ENCODE measurements around the gene BRCA2. TPM values are rescaled to one million over a fixed set of nuclear protein-coding genes. Genes with fewer than 3 reads are reported as not detected.

The BRCA2 gene
- total RNA-seq, 4 donors from 2014 or later: 0.56 to 6.3 (median 0.82) TPM

- no peak overlapping the region for H3K27ac ChIP-seq
- DNase-seq: no peak
- H3K36me3 ChIP-seq: no peaks in the 10 kb centered on the region
- H3K27me3 ChIP-seq: no peaks in the 10 kb centered on the region
- TF ChIP-seq POLR2A (IDR thresholded peaks at IDR 0.05) (no peak), CTCF (IDR thresholded peaks at IDR 0.05) (no peak)
- H3K4me1 ChIP-seq: no peaks in the 10 kb centered on the region
- 92 to 95% methylated on average over 2 of the region's 2 CpGs for WGBS, 2 donors
- H3K4me3 ChIP-seq (replicated peaks in 1 of 3): no peak overlapping the region
- intact Hi-C loops (cut with DNase I): no loop called here
- H3K9me3 ChIP-seq: no peaks in the 10 kb centered on the region
Observed at GRCh38 chr13:32419862-32420261, 104.6 kb downstream of the BRCA2 start.

DNA sequence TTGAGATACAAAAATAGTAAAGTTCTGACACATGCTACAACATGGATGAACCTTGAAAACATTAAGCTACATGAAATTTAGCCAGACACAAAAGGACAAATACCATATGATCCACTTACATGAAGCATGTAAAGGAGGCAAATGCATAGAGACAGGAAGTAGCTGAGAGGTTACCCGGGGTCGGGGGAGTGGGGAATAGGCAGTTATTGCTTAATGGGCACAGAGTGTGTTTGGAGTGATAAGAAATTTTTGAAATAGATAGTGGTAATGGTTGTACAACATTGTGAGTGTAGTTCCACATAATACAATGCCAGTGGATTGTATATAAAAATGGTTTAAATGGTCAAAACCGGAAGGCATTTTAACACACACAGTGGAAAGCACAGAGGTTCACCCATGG lies 108.3 kb downstream of the BRCA2 start:
- no peaks in the 10 kb centered on the region for H3K27me3 ChIP-seq
- TF ChIP-seq CTCF (IDR thresholded peaks at IDR 0.05): no peak
- TF ChIP-seq POLR2A (IDR thresholded peaks at IDR 0.05): no peak
- H3K27ac ChIP-seq: no peak overlapping the region
- H3K4me1 ChIP-seq: peaks cover 0 to 11% of the 10 kb centered on the region in 2 donors
- no peak overlapping the region for H3K4me3 ChIP-seq (replicated peaks in 1 of 3)
- intact Hi-C loops (cut with DNase I): no loop called here
- 83 to 93% methylated on average over 3 of the region's 3 CpGs for WGBS, 2 donors
- DNase-seq: no peak
- H3K9me3 ChIP-seq: no peaks in the 10 kb centered on the region
- H3K36me3 ChIP-seq: no peaks in the 10 kb centered on the region

GRCh38 chr13:32425158-32425557 lies 109.8 kb downstream of the BRCA2 start:
- TF ChIP-seq POLR2A (IDR thresholded peaks at IDR 0.05): no peak
- TF ChIP-seq CTCF (IDR thresholded peaks at IDR 0.05): no peak
- Histone ChIP-seq H3K4me1 (peaks cover 0 to 18% of the 10 kb centered on the region in 2 donors), H3K27me3 (no peaks in the 10 kb centered on the region), H3K36me3 (no peaks in the 10 kb centered on the region), H3K4me3 (replicated peaks in 1 of 3) (no peak overlapping the region), H3K27ac (no peak overlapping the region), H3K9me3 (no peaks in the 10 kb centered on the region)
- intact Hi-C loops (cut with DNase I): no loop called here
- DNase-seq: no peak
- WGBS, 2 donors: 96% methylated on average over 7 of the region's 7 CpGs

GRCh38 chr13:32426191-32426989 lies 111.1 kb downstream of the BRCA2 start:
- no peak for TF ChIP-seq POLR2A (IDR thresholded peaks at IDR 0.05)
- TF ChIP-seq CTCF (IDR thresholded peaks at IDR 0.05): no peak
- Histone ChIP-seq H3K9me3 (no peaks in the 10 kb centered on the region), H3K27ac (peak overlapping the region; percentile 71 to 88 (median 88)), H3K4me1 (peaks cover 0 to 18% of the 10 kb centered on the region in 2 donors), H3K4me3 (replicated peaks in 1 of 3) (peak overlapping the region in 2 of 3 donors; percentile 86 to 92), H3K27me3 (no peaks in the 10 kb centered on the region), H3K36me3 (no peaks in the 10 kb centered on the region)
- WGBS, 2 donors: 58 to 64% methylated on average over 19 of the region's 19 CpGs
- intact Hi-C loops (cut with DNase I): no loop called here
- no peak for DNase-seq

Data from thyroid gland (tissue), 4 donors.